HEK293 (cell line): ENCODE measurements around the gene SAT1.
A peak's percentile ranks its signal among the peaks of the same experiment; 100 is the strongest.

Source experiments
- CTCF ChIA-PET: fragments of 350-600 bp; formaldehyde crosslinking; extraction: SDS; loops from one replicate; lab custom pipeline; 2021; ENCODE audit warnings: antibody characterized with exemption; lab: Yijun Ruan, JAX
- POLR2A ChIA-PET: fragments of 300-600 bp; formaldehyde crosslinking; extraction: SDS; loops from one replicate; lab custom pipeline; 2020; ENCODE audit warnings: antibody characterized with exemption, inconsistent platforms; lab: Yijun Ruan, JAX
- H3K27ac ChIP-seq: fragments of 200-500 bp; sonication (Bioruptor generic); 2 replicates; pipeline ENCODE4 v1.5.1; 2014; ENCODE audit warnings: low read depth, low read length, control low read depth, inconsistent platforms; ENCODE audit errors: extremely low read depth
- H3K36me3 ChIP-seq, 2 experiments: fragments of 200-500 bp in 1 of 2; sonication (Bioruptor generic) in 1 of 2; 1 replicate in 1 of 2; 2 replicates in 1 of 2; pipeline ENCODE4 v1.5.1; 2014 to 2017; ENCODE audit warnings: inconsistent platforms in 2 of 2, low read length in 2 of 2; ENCODE audit not compliant: control insufficient read depth in 2 of 2, insufficient read depth in 1 of 2
- H3K4me1 ChIP-seq: fragments of 200-500 bp; sonication (Bioruptor generic); 2 replicates; pipeline ENCODE4 v1.5.1; 2014; ENCODE audit warnings: mild to moderate bottlenecking, low read length, inconsistent platforms; ENCODE audit not compliant: control insufficient read depth, insufficient read depth
- H3K4me3 ChIP-seq: 2 replicates; pipeline ENCODE4 v1.5.1; 2011; ENCODE audit warnings: low read depth, mild to moderate bottlenecking, control low read depth, low read length, moderate library complexity
- H3K9me3 ChIP-seq: fragments of 200-500 bp; sonication (Bioruptor generic); 2 replicates; pipeline ENCODE4 v1.5.1; 2014; ENCODE audit warnings: low read depth, low read length, inconsistent platforms; ENCODE audit not compliant: control insufficient read depth, insufficient read depth
- HOXD13 ChIP-seq: sonication (generic); formaldehyde crosslinking; IDR thresholded peaks from 2 replicates; pipeline ENCODE4 v1.8.0; 2022; ENCODE audit warnings: missing genetic modification reagents, borderline replicate concordance
- KLF8 ChIP-seq: fragments of 450-650 bp; formaldehyde crosslinking; IDR thresholded peaks from 2 replicates; pipeline ENCODE4 v1.5.1; 2016; ENCODE audit warnings: missing biosample characterization, missing genetic modification characterization
- KLF9 ChIP-seq: fragments of 450-650 bp; formaldehyde crosslinking; IDR thresholded peaks from 2 replicates; pipeline ENCODE4 v1.5.1; 2016; ENCODE audit warnings: missing biosample characterization, missing genetic modification characterization, low read depth
- MYNN ChIP-seq: fragments of 450-650 bp; formaldehyde crosslinking; IDR thresholded peaks from 2 replicates; pipeline ENCODE4 v1.5.1; 2016; ENCODE audit warnings: missing biosample characterization, missing genetic modification characterization, borderline replicate concordance
- OSR2 ChIP-seq: fragments of 450-650 bp; formaldehyde crosslinking; IDR thresholded peaks from 2 replicates; pipeline ENCODE4 v1.5.1; 2016; ENCODE audit warnings: missing biosample characterization, missing genetic modification characterization
- PRDM10 ChIP-seq: fragments of 450-650 bp; formaldehyde crosslinking; IDR thresholded peaks from 2 replicates; pipeline ENCODE4 v1.5.1; 2016; ENCODE audit warnings: missing biosample characterization, missing genetic modification characterization
- SP2 ChIP-seq: fragments of 450-650 bp; formaldehyde crosslinking; IDR thresholded peaks from 2 replicates; pipeline ENCODE4 v1.5.1; 2016; ENCODE audit warnings: missing biosample characterization, missing genetic modification characterization
- TRIM28 ChIP-seq: IDR thresholded peaks from 2 replicates; pipeline ENCODE4 v1.6.1; 2011; ENCODE audit warnings: low read length, control low read depth, borderline replicate concordance
- YY2 ChIP-seq: fragments of 450-650 bp; formaldehyde crosslinking; IDR thresholded peaks from 2 replicates; pipeline ENCODE4 v1.5.1; 2016; ENCODE audit warnings: missing biosample characterization, missing genetic modification characterization
- ZBTB17 ChIP-seq: fragments of 450-650 bp; formaldehyde crosslinking; IDR thresholded peaks from 2 replicates; pipeline ENCODE4 v1.5.1; 2016; ENCODE audit warnings: missing biosample characterization, missing genetic modification characterization
- ZNF184 ChIP-seq: fragments of 450-650 bp; IDR thresholded peaks from 2 replicates; pipeline ENCODE4 v1.5.1; 2018; ENCODE audit warnings: missing biosample characterization, mild to moderate bottlenecking, missing genetic modification characterization
- ZNF23 ChIP-seq: fragments of 450-650 bp; formaldehyde crosslinking; IDR thresholded peaks from 2 replicates; pipeline ENCODE4 v1.5.1; 2016; ENCODE audit warnings: missing biosample characterization, missing genetic modification characterization, borderline replicate concordance
- ZNF302 ChIP-seq: fragments of 450-650 bp; formaldehyde crosslinking; IDR thresholded peaks from 2 replicates; pipeline ENCODE4 v1.5.1; 2016; ENCODE audit warnings: missing biosample characterization, missing genetic modification characterization, low read depth
- ZNF362 ChIP-seq: fragments of 450-650 bp; formaldehyde crosslinking; IDR thresholded peaks from 2 replicates; pipeline ENCODE4 v1.5.1; 2016; ENCODE audit warnings: missing biosample characterization, missing genetic modification characterization
- ZNF530 ChIP-seq: fragments of 450-650 bp; formaldehyde crosslinking; IDR thresholded peaks from 2 replicates; pipeline ENCODE4 v1.5.1; 2016; ENCODE audit warnings: low read depth, missing biosample characterization, missing genetic modification characterization
- ZNF548 ChIP-seq: fragments of 450-650 bp; formaldehyde crosslinking; IDR thresholded peaks from 2 replicates; pipeline ENCODE4 v1.5.1; 2016; ENCODE audit warnings: missing biosample characterization, missing genetic modification characterization
- ZNF555 ChIP-seq: fragments of 450-650 bp; formaldehyde crosslinking; conservative IDR thresholded peaks from 2 replicates; pipeline ENCODE4 v1.5.1; 2017; ENCODE audit warnings: missing biosample characterization, mild to moderate bottlenecking, missing genetic modification characterization, inconsistent platforms
- ZNF558 ChIP-seq: fragments of 450-650 bp; formaldehyde crosslinking; IDR thresholded peaks from 2 replicates; pipeline ENCODE4 v1.5.1; 2016; ENCODE audit warnings: missing biosample characterization, missing genetic modification characterization
- ZNF560 ChIP-seq: fragments of 450-650 bp; formaldehyde crosslinking; IDR thresholded peaks from 2 replicates; pipeline ENCODE4 v1.5.1; 2017; ENCODE audit warnings: missing biosample characterization, missing genetic modification characterization, borderline replicate concordance
- ZNF585B ChIP-seq: fragments of 450-650 bp; formaldehyde crosslinking; IDR thresholded peaks from 2 replicates; pipeline ENCODE4 v1.5.1; 2016; ENCODE audit warnings: missing biosample characterization, missing genetic modification characterization
- ZNF610 ChIP-seq: fragments of 450-650 bp; formaldehyde crosslinking; IDR thresholded peaks from 2 replicates; pipeline ENCODE4 v1.5.1; 2016; ENCODE audit warnings: missing biosample characterization, missing genetic modification characterization, borderline replicate concordance
- ZNF664 ChIP-seq: fragments of 450-650 bp; formaldehyde crosslinking; IDR thresholded peaks from 2 replicates; pipeline ENCODE4 v1.5.1; 2016; ENCODE audit warnings: missing biosample characterization, missing genetic modification characterization
- ZNF670 ChIP-seq: fragments of 450-650 bp; formaldehyde crosslinking; IDR thresholded peaks from 2 replicates; pipeline ENCODE4 v1.5.1; 2016; ENCODE audit warnings: missing biosample characterization, missing genetic modification characterization, low read depth
- ZXDB ChIP-seq: fragments of 450-650 bp; formaldehyde crosslinking; IDR thresholded peaks from 2 replicates; pipeline ENCODE4 v1.5.1; 2016; ENCODE audit warnings: missing biosample characterization, missing genetic modification characterization
- TF ChIP-seq, protein P1 (sequence below): fragments of 450-650 bp; formaldehyde crosslinking; IDR thresholded peaks from 2 replicates; pipeline ENCODE4 v1.5.1; 2017; ENCODE audit warnings: missing biosample characterization, missing genetic modification characterization
- TF ChIP-seq, protein P2 (sequence below): fragments of 450-650 bp; formaldehyde crosslinking; IDR thresholded peaks from 2 replicates; pipeline ENCODE4 v1.5.1; 2016; ENCODE audit warnings: missing biosample characterization, missing genetic modification characterization, low read depth

SAT1 gene

GRCh38 chrX:23773601-23774175 lies 9.3 kb upstream of the SAT1 start (continued):
- peak; percentile 59 for TF ChIP-seq OSR2
- TF ChIP-seq ZNF560 (tag by site-specific recombination), result no peak
- peak; percentile 98 for TF ChIP-seq ZNF664

- Histone ChIP-seq H3K36me3 (no peaks in the 10 kb centered on the region), H3K9me3 (no peaks in the 10 kb centered on the region), H3K4me1 (no peaks in the 10 kb centered on the region), H3K27ac (no peak overlapping the region), H3K4me3 (no peak overlapping the region)
- CTCF ChIA-PET, result interaction anchor here (0.6 to 1.6 kb wide), 2 partner anchors 125 to 1112 kb away, joined by 3 to 5 read pairs; no protein-coding TSS in a partner anchor
- TF ChIP-seq ZNF558 (tag by site-specific recombination) (peak; percentile 96), ZBTB17 (tag by site-specific recombination) (no peak)
- TF ChIP-seq, protein P1, sequence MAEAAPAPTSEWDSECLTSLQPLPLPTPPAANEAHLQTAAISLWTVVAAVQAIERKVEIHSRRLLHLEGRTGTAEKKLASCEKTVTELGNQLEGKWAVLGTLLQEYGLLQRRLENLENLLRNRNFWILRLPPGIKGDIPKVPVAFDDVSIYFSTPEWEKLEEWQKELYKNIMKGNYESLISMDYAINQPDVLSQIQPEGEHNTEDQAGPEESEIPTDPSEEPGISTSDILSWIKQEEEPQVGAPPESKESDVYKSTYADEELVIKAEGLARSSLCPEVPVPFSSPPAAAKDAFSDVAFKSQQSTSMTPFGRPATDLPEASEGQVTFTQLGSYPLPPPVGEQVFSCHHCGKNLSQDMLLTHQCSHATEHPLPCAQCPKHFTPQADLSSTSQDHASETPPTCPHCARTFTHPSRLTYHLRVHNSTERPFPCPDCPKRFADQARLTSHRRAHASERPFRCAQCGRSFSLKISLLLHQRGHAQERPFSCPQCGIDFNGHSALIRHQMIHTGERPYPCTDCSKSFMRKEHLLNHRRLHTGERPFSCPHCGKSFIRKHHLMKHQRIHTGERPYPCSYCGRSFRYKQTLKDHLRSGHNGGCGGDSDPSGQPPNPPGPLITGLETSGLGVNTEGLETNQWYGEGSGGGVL (tag by site-specific recombination), result no peak
- TF ChIP-seq, protein P2, sequence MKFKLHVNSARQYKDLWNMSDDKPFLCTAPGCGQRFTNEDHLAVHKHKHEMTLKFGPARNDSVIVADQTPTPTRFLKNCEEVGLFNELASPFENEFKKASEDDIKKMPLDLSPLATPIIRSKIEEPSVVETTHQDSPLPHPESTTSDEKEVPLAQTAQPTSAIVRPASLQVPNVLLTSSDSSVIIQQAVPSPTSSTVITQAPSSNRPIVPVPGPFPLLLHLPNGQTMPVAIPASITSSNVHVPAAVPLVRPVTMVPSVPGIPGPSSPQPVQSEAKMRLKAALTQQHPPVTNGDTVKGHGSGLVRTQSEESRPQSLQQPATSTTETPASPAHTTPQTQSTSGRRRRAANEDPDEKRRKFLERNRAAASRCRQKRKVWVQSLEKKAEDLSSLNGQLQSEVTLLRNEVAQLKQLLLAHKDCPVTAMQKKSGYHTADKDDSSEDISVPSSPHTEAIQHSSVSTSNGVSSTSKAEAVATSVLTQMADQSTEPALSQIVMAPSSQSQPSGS, result no peak
- POLR2A ChIA-PET, result no interaction called here
Observed at GRCh38 chrX:23776363-23776762, 6.6 kb upstream of the SAT1 start.

DNA sequence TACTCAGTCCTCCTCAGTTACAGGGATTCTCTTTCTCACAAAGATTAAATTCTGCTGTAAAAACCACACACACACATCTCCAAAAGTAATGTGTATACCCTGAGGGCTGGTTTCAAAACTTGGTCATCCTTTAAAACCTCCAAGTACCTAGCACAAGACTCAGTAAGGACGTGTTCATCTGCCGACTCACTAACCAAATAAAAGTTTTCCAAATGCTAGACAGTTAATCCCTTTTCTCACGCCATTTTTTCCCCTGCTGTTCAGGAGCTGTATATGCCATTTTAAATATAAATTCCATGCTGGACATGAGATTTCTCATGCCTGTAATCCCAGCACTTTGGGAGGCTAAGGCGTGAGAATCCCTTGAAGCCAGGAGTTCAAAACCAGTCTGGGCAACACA lies 3.9 kb upstream of the SAT1 start:
- CTCF ChIA-PET, result interaction anchor here (0.6 to 1.9 kb wide), 7 partner anchors 12 to 1631 kb away, joined by 3 to 21 read pairs (median 3); no protein-coding TSS in a partner anchor
- Histone ChIP-seq H3K4me1 (no peaks in the 10 kb centered on the region), H3K27ac (no peak overlapping the region; the same call in 1 of the 2 replicates), H3K36me3 (peaks cover 0 to 5% of the 10 kb centered on the region in 2 experiments; a peak in 1 of 3 replicates), H3K4me3 (no peak overlapping the region), H3K9me3 (no peaks in the 10 kb centered on the region)
- POLR2A ChIA-PET, result interaction anchor here (0.6 to 1.4 kb wide), 4 partner anchors 21 to 123 kb away, joined by 4 to 7 read pairs (median 4); partner anchors contain the start of gene ACOT9
- TF ChIP-seq KLF8 (peak; percentile 47; the same call in 1 of the 2 replicates), ZNF548 (tag by site-specific recombination) (no peak), ZNF302 (tag by site-specific recombination) (no peak), TRIM28 (peak; percentile 78; the same call in 1 of the 2 replicates), SP2 (no peak), ZNF530 (tag by site-specific recombination) (no peak), ZNF362 (tag by site-specific recombination) (no peak), ZNF23 (no peak), ZNF184 (tag by site-specific recombination) (no peak), MYNN (tag by site-specific recombination) (no peak), ZNF610 (tag by site-specific recombination) (no peak), OSR2 (peak; percentile 39; the same call in 1 of the 2 replicates), ZNF585B (no peak), ZXDB (0 out of 2 replicates have a peak, but pooled peaks have one; percentile 13), KLF9 (tag by site-specific recombination) (no peak), ZNF670 (tag by site-specific recombination) (no peak), ZNF555 (tag by site-specific recombination) (no peak), YY2 (tag by site-specific recombination) (no peak), PRDM10 (0 out of 2 replicates have a peak, but pooled peaks have one; percentile 3), HOXD13 (CRISPR knock-in tag) (0 out of 2 replicates have a peak, but pooled peaks have one; percentile 72)
